ENCODE measurements around the gene SLC44A3. TPM values are rescaled to one million over a fixed set of nuclear protein-coding genes. Genes with fewer than 3 reads are reported as not detected.

The SLC44A3 gene
- total RNA-seq, 2 donors from 2014 or later, result 3.7 to 5.4 TPM

DNA sequence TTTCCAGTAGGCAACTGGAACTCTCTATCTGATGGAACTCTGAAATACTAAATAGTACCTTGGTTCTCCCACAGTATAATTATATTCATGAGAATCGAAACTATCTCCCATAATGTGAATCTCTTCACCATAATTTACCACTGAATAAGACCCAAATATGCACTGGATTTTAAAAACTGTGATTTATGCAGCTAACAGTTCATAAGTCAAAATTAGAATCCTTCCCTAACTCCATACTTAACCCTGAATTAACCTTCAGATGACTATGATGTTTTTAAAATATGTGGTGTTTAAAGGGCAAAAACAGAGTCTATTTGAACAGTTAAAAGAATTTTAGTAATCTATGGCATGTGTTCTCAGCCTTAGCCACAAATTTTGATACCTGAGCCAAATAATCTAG is 22.9 kb upstream of the SLC44A3 start:
- intact Hi-C loops (cut with DNase I), result loop anchor here in 1 of 2 donors (10.0 kb wide), 1 partner anchor 62 kb away; no protein-coding TSS in a partner anchor
- no peak for DNase-seq
- no peak for ATAC-seq

DNA sequence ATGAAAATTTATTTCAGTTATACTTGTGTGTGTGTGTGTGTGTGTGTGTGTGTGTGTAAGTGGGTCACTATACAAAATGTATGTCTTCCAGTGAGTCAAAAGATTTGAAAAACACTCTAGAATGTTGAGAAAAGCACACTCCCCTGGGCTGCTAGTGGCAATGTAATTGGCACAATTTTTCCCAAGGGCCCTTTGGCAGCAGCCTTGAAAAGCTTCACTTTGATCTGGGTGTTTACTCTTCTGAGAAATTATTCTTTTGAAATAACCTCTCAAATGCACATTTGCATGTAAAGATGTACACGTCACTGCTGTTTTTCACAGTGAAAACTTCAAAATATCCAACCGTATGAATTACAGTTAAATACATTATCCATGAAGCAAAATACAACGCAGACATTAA is 22.1 kb upstream of the SLC44A3 start:
- no peak for DNase-seq
- no peak for ATAC-seq
- intact Hi-C loops (cut with DNase I), result loop anchor here in 1 of 2 donors (10.0 kb wide), 1 partner anchor 63 kb away; no protein-coding TSS in a partner anchor

DNA sequence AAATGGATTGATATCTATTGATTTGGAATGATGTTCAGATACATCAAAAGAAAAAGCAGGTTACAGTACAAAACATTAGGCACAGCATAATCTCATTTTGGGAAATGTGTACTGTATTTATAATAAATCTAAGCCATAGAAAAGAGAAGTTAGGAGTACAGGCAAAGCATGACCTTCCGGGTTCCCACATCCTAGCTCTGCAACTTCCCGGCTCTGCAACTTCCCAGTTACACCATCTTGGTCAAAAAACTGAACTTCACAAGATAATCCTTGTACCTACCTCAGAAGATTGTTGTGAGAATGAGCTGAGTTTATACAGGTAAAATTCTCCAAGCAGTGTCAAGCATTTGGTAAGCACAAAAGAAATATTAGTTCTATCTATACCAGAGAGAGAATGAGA is 21.7 kb upstream of the SLC44A3 start:
- DNase-seq, result no peak
- intact Hi-C loops (cut with DNase I), result loop anchor here in 1 of 2 donors (10.0 kb wide), 1 partner anchor 64 kb away; no protein-coding TSS in a partner anchor
- no peak for ATAC-seq

DNA sequence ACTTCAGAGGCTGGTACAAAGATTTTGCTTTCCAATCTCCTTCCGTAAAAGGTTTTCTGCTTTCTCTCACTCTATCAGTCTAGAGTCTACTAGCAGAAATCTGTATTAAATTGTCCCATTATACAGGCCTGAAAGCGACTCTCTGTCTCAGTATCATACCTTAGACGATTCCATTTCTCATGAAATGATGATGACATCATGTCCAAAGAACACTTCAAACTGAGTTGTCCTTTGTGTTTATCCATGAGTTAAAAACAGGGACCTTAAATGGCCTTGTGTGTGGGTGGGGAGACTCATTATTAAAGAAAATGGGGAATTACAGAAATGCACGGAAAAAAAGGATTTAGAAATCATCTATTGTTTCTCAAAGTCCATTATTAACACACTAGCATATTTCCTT is 21.0 kb upstream of the SLC44A3 start:
- intact Hi-C loops (cut with DNase I), result loop anchor here in 1 of 2 donors (10.0 kb wide), 1 partner anchor 64 kb away; no protein-coding TSS in a partner anchor
- no peak for ATAC-seq
- DNase-seq, result no peak

DNA sequence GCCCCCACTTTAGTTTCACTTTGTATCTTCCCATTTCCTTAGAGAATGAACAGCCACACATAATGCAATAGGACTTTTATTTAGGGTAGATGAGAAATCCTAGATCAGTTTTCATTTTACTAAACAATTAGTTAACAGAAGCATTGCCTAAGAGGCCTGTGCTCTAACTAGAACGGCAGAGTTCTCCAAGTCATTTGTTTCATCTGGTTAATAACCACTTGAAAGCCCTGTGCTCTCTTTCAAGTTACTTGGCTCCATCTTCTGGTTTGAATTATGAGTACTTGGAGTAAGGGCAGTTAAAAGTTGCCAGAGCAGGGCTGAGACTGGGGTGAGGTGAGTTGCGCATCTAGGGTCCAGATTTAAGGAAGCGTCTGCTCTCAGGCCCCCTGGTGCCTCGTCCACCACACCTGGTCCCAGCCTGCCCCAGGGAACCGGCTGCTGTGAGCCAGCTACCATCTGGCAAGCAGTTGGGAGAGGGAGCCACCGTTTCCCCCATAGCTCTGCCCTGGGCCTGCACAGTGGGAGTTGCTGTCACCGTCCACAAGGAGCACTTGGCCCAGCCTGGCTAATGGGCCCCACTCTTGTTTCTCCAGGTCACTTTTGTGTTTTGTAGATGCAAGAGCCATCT is 18.1 kb upstream of the SLC44A3 start:
- intact Hi-C loops (cut with DNase I), result loop anchor here in 1 of 2 donors (10.0 kb wide), 1 partner anchor 277 kb away; no protein-coding TSS in a partner anchor
- DNase-seq (no peak), ATAC-seq (peak; percentile 76 to 78)

DNA sequence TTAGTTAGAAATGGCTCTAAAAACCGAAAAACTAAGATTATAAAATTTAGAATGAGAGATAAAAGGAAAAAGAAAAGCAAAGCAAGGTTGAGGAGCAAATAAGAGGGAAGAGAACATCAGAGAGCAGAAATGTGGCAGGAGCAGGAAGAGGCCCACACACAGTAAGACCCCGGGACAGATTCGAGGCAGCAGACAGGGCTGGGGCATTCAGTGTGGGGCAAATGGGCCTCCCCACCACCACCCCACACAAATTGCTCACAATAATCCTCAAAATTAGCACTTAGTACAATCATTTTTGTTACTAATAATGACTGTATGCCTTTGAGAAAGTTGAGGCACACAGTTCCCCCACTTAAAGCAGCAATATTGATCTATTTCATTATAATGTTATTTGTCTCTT is 17.1 kb upstream of the SLC44A3 start:
- intact Hi-C loops (cut with DNase I), result loop anchor here in 1 of 2 donors (10.0 kb wide), 1 partner anchor 278 kb away; no protein-coding TSS in a partner anchor
- no peak for ATAC-seq

DNA sequence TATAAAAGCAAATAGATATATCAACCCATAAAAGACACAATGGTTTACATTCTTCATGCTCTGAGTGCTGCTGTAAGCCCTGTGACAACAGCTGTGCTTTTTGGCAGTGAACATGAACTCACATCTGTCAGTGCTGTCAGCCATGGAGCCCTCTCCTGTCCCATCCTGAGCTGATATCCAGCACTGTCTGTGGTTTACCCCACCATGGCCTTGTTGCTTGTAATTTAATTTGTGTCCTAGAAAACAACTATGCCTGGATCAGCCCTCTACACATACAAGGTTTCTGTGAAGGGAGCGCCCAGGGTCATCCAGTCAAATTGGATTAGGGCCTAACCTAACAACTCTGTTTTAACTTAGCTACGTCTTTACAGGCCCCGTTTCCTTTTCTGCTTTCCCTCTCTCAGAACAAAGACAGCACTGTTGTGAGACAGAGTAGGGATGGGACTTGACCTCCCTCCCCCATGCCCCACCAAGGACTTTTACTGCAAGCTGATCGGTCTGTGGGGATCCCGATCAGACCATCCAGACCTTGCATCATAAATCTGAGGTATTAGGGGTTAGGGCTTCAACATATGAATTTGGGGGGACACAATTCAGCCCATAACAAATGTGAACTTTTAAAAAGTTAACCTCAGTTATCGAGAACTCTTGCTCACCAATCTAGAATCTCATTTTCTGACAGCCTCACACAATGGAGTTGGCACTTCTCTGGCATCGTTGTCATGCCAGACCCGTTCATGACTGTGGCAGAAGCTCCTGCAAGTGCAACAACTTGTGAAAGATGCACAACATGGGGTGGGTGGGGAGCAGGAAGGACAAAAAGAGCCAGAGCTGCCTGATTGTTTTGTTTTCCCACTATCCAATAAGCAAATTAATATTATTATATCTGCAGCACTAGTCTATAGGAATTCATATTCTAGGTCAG is 16.4 kb upstream of the SLC44A3 start:
- intact Hi-C loops (cut with DNase I), result loop anchor here (2.0 to 10.0 kb wide), 2 partner anchors 279 to 321 kb away; no protein-coding TSS in a partner anchor
- DNase-seq (no peak), ATAC-seq (peak; percentile 45 to 69)

More for the DNA sequence above, 17.1 kb upstream of the SLC44A3 start:
- no peak for DNase-seq

DNA sequence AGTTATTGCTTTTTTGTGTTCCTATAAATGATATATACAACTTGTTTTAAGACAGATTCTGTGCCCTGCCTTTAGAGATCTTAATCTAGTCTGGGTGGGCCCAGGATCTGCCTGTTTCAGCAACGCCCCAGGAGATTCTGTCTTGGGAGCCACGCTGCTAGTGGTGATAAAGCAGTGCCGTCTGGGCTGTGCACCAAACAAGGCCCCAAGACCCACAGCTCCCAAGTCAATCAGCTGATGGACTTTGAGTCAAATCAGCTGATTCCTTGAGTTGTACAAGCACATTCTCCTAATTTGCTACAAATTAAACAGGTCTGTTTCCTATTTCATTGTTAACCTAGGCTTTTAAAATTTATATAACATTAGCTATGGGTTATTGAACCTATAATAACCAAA is 15.7 kb upstream of the SLC44A3 start:
- no peak for DNase-seq
- intact Hi-C loops (cut with DNase I), result loop anchor here (2.0 to 10.0 kb wide), 2 partner anchors 280 to 322 kb away; no protein-coding TSS in a partner anchor
- no peak for ATAC-seq

DNA sequence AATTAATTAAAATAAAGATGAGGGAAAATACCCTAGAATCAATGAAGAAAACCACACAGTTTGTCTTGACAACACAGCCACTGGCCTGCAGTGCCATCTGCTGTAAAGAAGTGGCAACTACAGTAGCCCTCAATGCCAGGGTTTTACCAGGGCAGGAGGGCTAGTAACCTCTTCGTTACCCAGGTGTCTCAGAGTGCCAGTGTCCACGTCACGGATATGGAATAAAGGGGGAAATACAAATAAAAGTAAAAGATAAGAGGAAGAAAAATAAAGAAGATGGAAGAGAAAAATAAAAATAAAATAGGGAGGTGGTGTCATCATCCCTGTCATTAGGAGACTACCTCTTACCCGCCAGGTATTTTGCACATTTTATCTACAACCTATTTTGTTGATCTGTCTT is 14.2 kb upstream of the SLC44A3 start:
- intact Hi-C loops (cut with DNase I), result loop anchor here (2.0 to 10.0 kb wide), 3 partner anchors 204 to 323 kb away; no protein-coding TSS in a partner anchor
- peak; percentile 49 for DNase-seq
- ATAC-seq, result peak; percentile 31 to 42

DNA sequence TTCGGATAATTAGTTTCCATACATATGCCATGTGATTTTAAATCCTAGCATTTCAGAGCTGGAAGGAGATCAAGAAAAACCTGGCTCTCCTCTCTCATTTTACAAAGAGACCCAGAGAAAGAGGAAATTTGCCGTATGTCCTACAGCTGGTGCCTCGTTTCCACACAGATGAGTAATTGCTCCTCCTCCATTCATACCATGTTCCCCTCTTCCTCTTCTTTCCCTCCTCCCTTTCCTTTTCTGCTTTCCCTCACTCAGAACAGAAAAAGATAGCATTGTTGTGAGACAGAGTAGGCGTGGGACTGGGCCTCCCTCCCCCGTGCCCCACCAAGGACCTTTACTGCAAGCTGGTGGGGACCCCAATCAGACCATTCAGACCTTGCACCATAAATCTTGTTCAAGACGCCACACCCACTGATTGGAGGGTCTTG is 13.7 kb upstream of the SLC44A3 start:
- intact Hi-C loops (cut with DNase I), result loop anchor here (5.0 to 10.0 kb wide), 2 partner anchors 204 to 282 kb away; no protein-coding TSS in a partner anchor
- DNase-seq, result no peak
- peak in 1 of 2 donors; percentile 19 for ATAC-seq

DNA sequence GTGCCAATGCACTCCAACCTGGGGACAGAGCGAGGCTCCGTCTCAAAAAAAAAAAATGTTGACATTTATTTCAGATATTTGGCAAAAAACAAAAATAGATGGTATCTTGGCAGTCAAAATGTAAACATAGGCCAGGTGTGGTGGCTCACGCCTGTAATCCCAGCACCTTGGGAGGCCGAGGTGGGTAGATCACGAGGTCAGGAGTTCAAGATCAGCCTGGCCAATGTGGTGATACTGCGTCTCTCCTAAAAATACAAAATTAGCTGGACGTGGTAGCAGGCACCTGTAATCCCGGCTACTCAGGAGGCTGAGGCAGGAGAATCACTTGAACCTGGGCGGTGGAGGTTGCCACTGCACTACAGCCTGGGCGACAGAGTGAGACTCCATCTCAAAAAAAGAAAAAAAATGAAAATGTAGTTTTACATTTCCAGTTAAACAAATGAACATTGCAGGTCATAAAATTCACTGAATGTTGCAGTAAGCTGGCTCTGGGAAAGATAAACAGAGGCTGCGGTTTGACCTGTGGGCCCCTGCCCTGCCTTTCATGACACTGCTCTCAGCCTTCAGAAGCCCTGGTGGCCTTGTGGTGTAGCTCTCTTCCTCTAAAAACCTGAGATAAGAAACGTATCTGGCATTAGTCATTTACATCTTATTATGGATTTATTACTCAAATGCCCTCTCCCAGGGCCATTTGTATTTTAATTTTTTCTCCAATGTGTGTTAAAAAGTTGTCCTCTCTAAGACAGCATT is 12.2 kb upstream of the SLC44A3 start:
- DNase-seq (no peak), ATAC-seq (no peak)
- intact Hi-C loops (cut with DNase I), result loop anchor here (2.0 to 10.0 kb wide), 3 partner anchors 206 to 293 kb away; no protein-coding TSS in a partner anchor

DNA sequence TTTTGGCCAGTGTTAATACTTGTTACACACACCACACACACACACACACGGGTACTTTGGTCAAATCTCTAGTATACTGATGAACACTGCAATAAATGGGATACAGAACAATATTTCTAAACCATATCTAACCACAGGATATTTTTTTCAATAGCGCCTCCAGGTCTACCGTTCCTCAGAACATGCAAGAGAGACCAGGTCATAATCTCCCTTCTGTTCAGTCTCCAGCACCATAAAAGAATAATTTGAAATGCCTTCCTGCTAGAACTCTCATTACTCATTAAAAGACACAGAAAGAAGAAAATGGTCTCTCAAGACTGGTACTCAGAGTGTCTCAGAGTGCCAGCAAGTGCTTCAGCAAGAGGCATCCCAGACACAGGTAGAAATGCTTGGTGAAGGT is 11.5 kb upstream of the SLC44A3 start:
- DNase-seq (no peak), ATAC-seq (no peak)
- intact Hi-C loops (cut with DNase I), result loop anchor here (2.0 to 10.0 kb wide), 3 partner anchors 206 to 294 kb away; no protein-coding TSS in a partner anchor

DNA sequence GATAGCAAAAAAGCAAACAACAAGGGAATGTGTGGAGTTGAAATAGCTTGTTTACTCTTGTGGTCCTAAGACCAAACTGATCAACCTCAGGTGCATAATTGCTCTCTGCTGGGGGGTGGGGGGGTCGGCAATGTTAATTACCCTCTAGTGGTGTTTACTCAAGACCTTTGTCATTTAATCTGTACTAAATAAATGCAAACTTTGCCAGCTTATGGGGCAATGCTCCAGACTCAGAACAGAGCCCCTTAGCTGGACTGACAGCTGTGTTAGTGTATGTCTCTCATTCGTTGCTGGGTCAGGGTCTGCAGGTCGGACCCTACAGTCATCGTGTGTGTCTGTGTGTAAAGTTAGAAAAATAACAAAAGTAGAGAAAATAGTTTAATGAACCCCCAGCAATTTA is 7.2 kb upstream of the SLC44A3 start:
- DNase-seq (no peak), ATAC-seq (no peak)
- intact Hi-C loops (cut with DNase I), result no loop called here

DNA sequence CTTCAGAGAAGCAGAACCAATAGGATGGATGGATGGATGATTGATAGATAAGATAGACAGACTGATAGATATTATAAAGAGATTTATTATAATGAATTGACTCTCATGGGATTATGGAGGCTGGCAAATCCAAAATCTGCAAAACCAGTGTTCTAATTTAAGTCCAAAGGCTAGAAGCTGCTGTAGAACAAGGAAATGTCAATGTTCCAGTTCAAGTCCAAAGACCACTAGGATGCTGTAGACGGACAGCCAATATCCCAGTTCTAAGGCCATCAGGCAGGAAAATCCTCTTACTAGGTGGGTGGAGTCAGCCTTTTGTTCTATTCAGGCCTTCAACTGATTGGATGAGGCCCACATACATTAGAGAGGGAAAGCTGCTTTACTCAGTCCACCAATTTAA is 4.1 kb upstream of the SLC44A3 start:
- DNase-seq (no peak), ATAC-seq (no peak)
- intact Hi-C loops (cut with DNase I), result no loop called here

DNA sequence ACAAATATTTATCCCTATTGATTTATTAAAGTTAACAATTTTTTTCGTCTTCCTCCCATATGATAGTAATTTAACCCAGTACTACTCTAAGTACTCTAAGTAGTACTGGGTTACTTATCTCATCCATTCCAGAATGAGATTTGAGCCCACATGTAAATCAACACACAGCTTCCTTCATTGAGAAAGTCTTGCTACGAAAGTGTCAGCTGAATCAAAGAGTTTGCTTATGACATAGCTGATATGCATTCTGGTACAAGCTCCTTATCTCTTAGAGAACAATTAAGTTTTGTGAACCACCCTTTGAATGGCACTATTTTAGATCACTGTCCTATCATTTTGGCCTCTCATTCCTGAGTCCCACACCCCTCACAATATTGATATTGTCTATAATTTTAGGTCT is 2.4 kb upstream of the SLC44A3 start:
- intact Hi-C loops (cut with DNase I), result no loop called here
- ATAC-seq (no peak), DNase-seq (no peak)

DNA sequence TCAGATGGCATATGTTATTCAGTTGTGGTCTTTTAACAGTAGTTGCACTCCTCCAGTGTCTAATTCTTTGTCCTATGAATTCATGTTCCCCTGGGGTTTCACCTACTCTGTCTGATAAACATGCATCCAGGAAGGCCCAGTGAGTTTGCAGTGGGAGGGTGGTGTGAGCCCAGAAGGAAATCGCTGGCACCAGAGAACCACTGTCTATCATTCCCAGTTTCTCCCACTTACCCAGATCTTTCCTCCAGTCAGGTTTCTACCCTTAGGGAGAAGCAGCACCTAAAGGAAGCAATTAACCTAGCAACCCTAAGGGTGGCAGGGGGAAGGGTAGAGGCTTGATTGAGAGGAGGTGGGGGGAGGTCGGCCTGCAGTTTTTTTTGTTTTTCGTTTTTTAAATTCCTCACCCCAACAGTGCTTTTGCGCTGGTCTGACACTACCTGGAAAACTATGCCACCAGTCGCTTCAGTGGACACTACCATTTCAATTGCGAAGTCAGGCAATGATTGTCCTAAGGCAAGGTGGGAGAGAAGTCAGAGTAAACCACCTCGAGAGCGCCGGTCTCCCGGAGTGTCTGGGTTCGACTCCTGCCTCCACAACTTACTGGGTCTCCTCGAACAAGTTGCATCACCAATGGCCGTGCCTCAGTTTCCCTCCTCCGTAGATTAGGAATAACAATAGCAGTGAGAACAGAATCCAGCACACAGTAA is 766 bp upstream of the SLC44A3 start:
- intact Hi-C loops (cut with DNase I), result no loop called here

DNA sequence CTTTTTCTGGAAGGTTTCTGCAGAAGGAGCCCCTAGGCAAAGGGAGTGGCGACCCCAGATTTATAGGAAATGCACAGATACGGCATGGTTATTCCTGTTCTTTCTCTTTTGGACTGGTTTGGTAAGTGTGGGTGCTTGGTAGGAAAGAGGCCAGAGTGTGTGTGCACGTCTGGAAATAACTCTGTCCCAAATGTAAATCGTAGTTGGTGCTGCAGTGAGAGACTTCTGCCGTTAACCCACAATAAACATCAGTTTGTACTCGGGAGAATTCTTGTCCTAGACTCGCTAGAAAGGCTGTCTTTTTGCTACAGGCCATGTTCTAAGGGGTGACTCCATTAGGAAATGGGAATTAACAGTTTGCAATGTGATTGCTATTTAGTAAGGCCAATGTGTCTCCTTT is 779 bp downstream of the SLC44A3 start:
- intact Hi-C loops (cut with DNase I), result no loop called here
- no peak for DNase-seq
- ATAC-seq, result peak in 1 of 2 donors; percentile 24

More for the DNA sequence above, 766 bp upstream of the SLC44A3 start:
- no peak for DNase-seq
- peak in 1 of 2 donors; percentile 39 for ATAC-seq

DNA sequence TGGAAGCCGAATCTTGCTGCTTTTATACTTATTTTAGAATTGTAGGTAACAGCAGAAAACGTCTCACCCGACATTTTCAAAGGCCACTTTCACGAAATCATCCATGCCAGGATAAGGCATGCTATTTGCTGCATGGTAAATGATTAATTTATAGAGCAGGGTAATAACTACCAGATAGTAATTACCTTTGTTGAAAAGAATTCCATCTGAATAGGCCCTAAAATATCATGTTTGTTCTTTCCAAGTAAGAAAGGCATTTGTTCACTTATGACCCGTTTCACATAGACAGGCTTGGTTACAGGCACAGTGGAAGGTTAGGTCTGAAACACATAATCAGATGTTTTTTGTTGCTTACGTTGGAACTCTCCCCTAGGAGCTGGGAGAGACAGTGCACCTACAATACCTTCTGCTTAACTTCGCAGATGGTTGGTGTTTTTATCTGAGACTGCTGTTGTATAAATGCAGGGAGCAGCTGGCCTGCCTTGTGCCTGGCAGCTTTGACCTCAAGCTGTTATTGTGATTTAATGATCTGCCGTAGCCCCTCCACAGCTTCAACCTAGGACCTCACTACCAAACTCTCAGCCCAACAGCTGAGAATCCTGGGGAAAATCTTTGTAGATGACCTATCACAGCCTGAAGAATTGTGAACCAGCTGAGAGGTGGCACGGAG is 1.6 kb downstream of the SLC44A3 start:
- intact Hi-C loops (cut with DNase I), result no loop called here
- ATAC-seq, result no peak
- no peak for DNase-seq
